GM18519 (cell line): ENCODE data around the gene ABHD4.

Experiments
- ATAC-seq: cut with Tn5 transposase; IDR thresholded peaks from one replicate; pipeline ENCODE4 v1.9.1; 2021; ENCODE audit warnings: mild to moderate bottlenecking, moderate library complexity; ENCODE audit not compliant: unreplicated experiment, low FRiP score

Gene ABHD4

GRCh38 chr14:22656945-22657731 is 59.0 kb downstream of the ABHD4 start:
- ATAC-seq: no peak

- ATAC-seq: no peak
These were observed 59.8 kb downstream of the ABHD4 start for GRCh38 chr14:22657861-22658260.

GRCh38 chr14:22658946-22659345 is 60.8 kb downstream of the ABHD4 start:
- ATAC-seq: no peak

- ATAC-seq: no peak
These were observed 62.6 kb downstream of the ABHD4 start for GRCh38 chr14:22660654-22661053.
